Mesendoderm (in vitro differentiated cells): ENCODE measurements around the gene TMEM115.
A peak's percentile ranks its signal among the peaks of the same experiment; 100 is the strongest.

Experiments used
- DNase-seq: peaks from one replicate; pipeline ENCODE4 v3.0.0; 2013
- H2AK5ac ChIP-seq: 2 replicates; pipeline ENCODE4 v1.6.1; 2013; ENCODE audit warnings: low read length, inconsistent platforms
- H2BK120ac ChIP-seq: 2 replicates; pipeline ENCODE4 v1.6.1; 2013; ENCODE audit warnings: low read depth, mild to moderate bottlenecking, low read length, moderate library complexity, mixed read lengths
- H2BK15ac ChIP-seq: replicated peaks from 2 replicates; pipeline ENCODE4 v1.6.1; 2013; ENCODE audit warnings: low read depth, mild to moderate bottlenecking, moderate library complexity
- H2BK5ac ChIP-seq: 2 replicates; pipeline ENCODE4 v1.6.1; 2013; ENCODE audit warnings: low read length, inconsistent platforms
- H3K18ac ChIP-seq: 2 replicates; pipeline ENCODE4 v1.6.1; 2013; ENCODE audit warnings: mild to moderate bottlenecking, low read length, mixed read lengths
- H3K23ac ChIP-seq: one replicate; pipeline ENCODE4 v1.6.1; 2013; ENCODE audit warnings: low read length
- H3K27ac ChIP-seq: 2 replicates; pipeline ENCODE4 v1.5.1; 2013; ENCODE audit warnings: low read depth, mild to moderate bottlenecking, inconsistent platforms, low read length, moderate library complexity
- H3K27me3 ChIP-seq: 2 replicates; pipeline ENCODE4 v1.6.1; 2013; ENCODE audit warnings: low read length, control low read depth, mild to moderate bottlenecking, inconsistent platforms; ENCODE audit not compliant: insufficient read depth, poor library complexity
- H3K36me3 ChIP-seq: 2 replicates; pipeline ENCODE4 v1.6.1; 2013; ENCODE audit warnings: low read length, inconsistent platforms; ENCODE audit not compliant: control insufficient read depth, insufficient read depth
- H3K4ac ChIP-seq: one replicate; pipeline ENCODE4 v1.6.1; 2013; ENCODE audit warnings: low read depth, mild to moderate bottlenecking, low read length, moderate library complexity
- H3K4me1 ChIP-seq: 2 replicates; pipeline ENCODE4 v1.6.1; 2013; ENCODE audit warnings: low read depth, low read length, inconsistent platforms; ENCODE audit not compliant: control insufficient read depth
- H3K4me2 ChIP-seq: 2 replicates; pipeline ENCODE4 v1.6.1; 2013; ENCODE audit warnings: low read length
- H3K4me3 ChIP-seq: 2 replicates; pipeline ENCODE4 v1.5.1; 2013; ENCODE audit warnings: mild to moderate bottlenecking, low read length
- H3K56ac ChIP-seq: one replicate; pipeline ENCODE4 v1.6.1; 2013; ENCODE audit warnings: low read length
- H3K79me1 ChIP-seq: 2 replicates; pipeline ENCODE4 v1.6.1; 2013; ENCODE audit warnings: low read length, inconsistent platforms
- H3K79me2 ChIP-seq: 2 replicates; pipeline ENCODE4 v1.6.1; 2013; ENCODE audit warnings: mild to moderate bottlenecking, low read length; ENCODE audit not compliant: control insufficient read depth, insufficient read depth
- H3K9ac ChIP-seq: 2 replicates; pipeline ENCODE4 v1.6.1; 2013; ENCODE audit warnings: low read length, inconsistent platforms
- H4K5ac ChIP-seq: one replicate; pipeline ENCODE4 v1.6.1; 2013; ENCODE audit warnings: low read length
- H4K8ac ChIP-seq: one replicate; pipeline ENCODE4 v1.6.1; 2013; ENCODE audit warnings: low read depth, mild to moderate bottlenecking, control low read depth, low read length, moderate library complexity
- WGBS: extraction: QIAGEN DNeasy Blood & Tissue Kit; methylation state at CpG from one replicate; pipeline ENCODE4 v1.1.7; 2013; ENCODE audit warnings: low lambda C conversion rate, missing lambda C conversion rate; ENCODE audit not compliant: insufficient coverage; ENCODE audit errors: extremely low coverage; 5-methylcytosine and 5-hydroxymethylcytosine counted together

The TMEM115 gene

GRCh38 chr3:50331364-50331907 is 27.9 kb downstream of the TMEM115 start:
- Histone ChIP-seq H2BK5ac (no peak overlapping the region), H3K4ac (no peak overlapping the region), H4K5ac (no peak overlapping the region), H2AK5ac (no peak overlapping the region), H3K27me3 (no peaks in the 10 kb centered on the region), H3K36me3 (peaks cover 10% of the 10 kb centered on the region), H2BK15ac (no peak overlapping the region), H3K18ac (no peak overlapping the region), H3K79me2 (peaks cover 34% of the 10 kb centered on the region), H3K4me2 (no peak overlapping the region), H3K9ac (no peak overlapping the region), H4K8ac (no peak overlapping the region), H3K23ac (no peak overlapping the region), H2BK120ac (no peak overlapping the region), H3K4me3 (no peak overlapping the region), H3K79me1 (peaks cover 22% of the 10 kb centered on the region), H3K27ac (no peak overlapping the region), H3K4me1 (peaks cover 2% of the 10 kb centered on the region), H3K56ac (no peak overlapping the region)
- no peak for DNase-seq
- no CpG with 5 or more reads among the region's 19 CpGs for WGBS

- Histone ChIP-seq H3K27me3 (no peaks in the 10 kb centered on the region), H3K4me1 (peaks cover 2% of the 10 kb centered on the region), H3K4ac (no peak overlapping the region), H3K9ac (no peak overlapping the region), H3K27ac (no peak overlapping the region), H2BK120ac (no peak overlapping the region), H2AK5ac (no peak overlapping the region), H4K8ac (no peak overlapping the region), H3K4me3 (no peak overlapping the region), H3K36me3 (peaks cover 13% of the 10 kb centered on the region), H2BK5ac (no peak overlapping the region), H3K79me1 (peaks cover 16% of the 10 kb centered on the region), H3K79me2 (peaks cover 24% of the 10 kb centered on the region), H3K56ac (no peak overlapping the region), H4K5ac (no peak overlapping the region), H3K23ac (no peak overlapping the region), H2BK15ac (no peak overlapping the region), H3K4me2 (no peak overlapping the region), H3K18ac (no peak overlapping the region)
- no peak for DNase-seq
- no CpG with 5 or more reads among the region's 10 CpGs for WGBS
Observed at GRCh38 chr3:50330330-50330729, 29.0 kb downstream of the TMEM115 start.

DNA sequence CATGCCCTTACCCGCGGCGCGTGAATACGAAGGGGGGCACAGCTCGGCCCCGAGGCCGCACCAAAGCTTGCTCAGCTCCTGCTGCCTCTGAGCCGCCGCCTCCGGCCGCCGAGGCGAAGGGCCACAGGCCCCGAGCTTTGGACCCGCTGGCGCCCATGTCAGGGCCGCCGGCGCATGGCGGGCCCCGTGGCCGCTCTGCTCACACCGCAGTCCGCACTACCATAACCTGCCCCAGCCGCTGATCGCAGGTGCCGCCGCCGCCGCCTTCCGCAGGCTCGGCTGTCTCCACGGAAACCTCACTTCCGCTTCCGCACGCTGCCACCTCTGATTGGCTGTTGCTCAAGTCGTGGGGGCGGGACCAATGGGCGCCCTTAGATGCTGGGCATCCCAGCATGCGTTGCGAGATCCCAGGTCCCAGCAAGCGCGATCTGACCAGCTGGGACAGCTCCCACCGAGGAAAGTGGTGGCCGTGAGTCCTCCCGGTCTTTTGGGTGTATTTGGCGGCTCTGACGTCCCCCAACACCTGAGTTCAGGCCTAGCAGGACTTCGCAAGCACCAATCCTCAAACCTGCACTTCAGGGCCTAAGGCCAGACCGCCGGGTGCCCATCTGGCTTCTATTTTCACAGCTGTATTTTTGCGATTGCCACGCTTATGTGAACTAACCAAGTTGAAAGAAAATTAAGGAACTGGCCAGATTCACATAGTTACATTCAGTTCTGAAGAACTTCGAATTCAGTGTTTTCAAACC is 31.2 kb downstream of the TMEM115 start, which contains the start of gene TUSC2:
Gene TUSC2 (minus strand): TSS at position 281 of the 749 bp plus-strand sequence. CDS start 124 bp downstream, at position 157.
- Histone ChIP-seq H3K4ac (peak within 1 kb of the TSS; percentile 25), H3K23ac (no peak within 1 kb of the TSS), H3K27me3 (no peaks in the 10 kb centered on the region), H2BK15ac (no peak within 1 kb of the TSS), H4K5ac (no peak within 1 kb of the TSS), H3K4me2 (peak within 1 kb of the TSS; percentile 95), H3K79me1 (peaks cover 8% of the 10 kb centered on the region), H3K9ac (peak within 1 kb of the TSS; percentile 89), H3K4me3 (peak within 1 kb of the TSS; percentile 90), H4K8ac (no peak within 1 kb of the TSS), H3K56ac (peak within 1 kb of the TSS; percentile 92), H3K4me1 (peaks cover 3% of the 10 kb centered on the region), H3K27ac (no peak within 1 kb of the TSS), H2AK5ac (no peak within 1 kb of the TSS), H2BK120ac (no peak within 1 kb of the TSS), H3K18ac (no peak within 1 kb of the TSS), H2BK5ac (no peak within 1 kb of the TSS), H3K79me2 (peaks cover 13% of the 10 kb centered on the region), H3K36me3 (peaks cover 13% of the 10 kb centered on the region)
- no CpG with 5 or more reads among the region's 55 CpGs for WGBS
- peak; percentile 99 for DNase-seq

- Histone ChIP-seq H3K9ac (peak overlapping the region; percentile 85), H3K27ac (no peak overlapping the region), H3K79me1 (peaks cover 7% of the 10 kb centered on the region), H4K5ac (no peak overlapping the region), H4K8ac (no peak overlapping the region), H3K27me3 (no peaks in the 10 kb centered on the region), H2BK5ac (no peak overlapping the region), H2BK120ac (no peak overlapping the region), H3K36me3 (peaks cover 13% of the 10 kb centered on the region), H3K18ac (no peak overlapping the region), H2AK5ac (no peak overlapping the region), H2BK15ac (no peak overlapping the region), H3K4ac (no peak overlapping the region), H3K4me3 (peak overlapping the region; percentile 90), H3K4me2 (peak overlapping the region; percentile 95), H3K56ac (peak overlapping the region; percentile 91), H3K23ac (no peak overlapping the region), H3K79me2 (peaks cover 11% of the 10 kb centered on the region), H3K4me1 (peaks cover 7% of the 10 kb centered on the region)
- WGBS = no CpG with 5 or more reads among the region's 4 CpGs
- no peak for DNase-seq
Observed at GRCh38 chr3:50327129-50327528, 32.2 kb downstream of the TMEM115 start.

DNA sequence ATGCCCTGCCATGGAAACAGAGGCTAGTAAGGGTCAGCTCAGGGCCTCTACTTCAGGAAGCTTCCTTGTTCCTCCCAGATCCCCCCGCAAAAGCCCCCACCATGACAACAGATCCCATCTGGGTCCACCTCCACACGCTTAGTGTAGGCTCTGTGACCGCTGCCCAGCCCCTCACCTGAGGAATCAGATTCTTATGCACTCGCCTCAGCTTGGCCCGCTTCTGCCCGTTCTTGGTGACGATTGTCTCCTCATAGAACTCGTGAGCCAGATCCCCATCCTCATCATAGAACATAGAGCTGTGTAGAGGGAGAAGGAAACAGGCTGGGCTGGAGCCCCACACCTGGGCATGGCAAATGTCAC is 33.2 kb downstream of the TMEM115 start:
- H3K79me1 ChIP-seq = peaks cover 6% of the 10 kb centered on the region
- no peak overlapping the region for H3K27ac ChIP-seq
- H3K18ac ChIP-seq = no peak overlapping the region
- peaks cover 10% of the 10 kb centered on the region for H3K36me3 ChIP-seq
- H2AK5ac ChIP-seq = no peak overlapping the region
- H3K9ac ChIP-seq = no peak overlapping the region
- no peak overlapping the region for H4K8ac ChIP-seq
- WGBS = no CpG with 5 or more reads among the region's 8 CpGs
- H3K4me3 ChIP-seq = no peak overlapping the region
- no peak overlapping the region for H3K4me2 ChIP-seq
- no peak overlapping the region for H2BK5ac ChIP-seq
- no peak overlapping the region for H2BK15ac ChIP-seq
- H3K4ac ChIP-seq = no peak overlapping the region
- H3K79me2 ChIP-seq = peaks cover 11% of the 10 kb centered on the region
- H3K27me3 ChIP-seq = no peaks in the 10 kb centered on the region
- no peak overlapping the region for H3K56ac ChIP-seq
- H3K4me1 ChIP-seq = peaks cover 7% of the 10 kb centered on the region
- no peak overlapping the region for H4K5ac ChIP-seq
- no peak for DNase-seq
- H2BK120ac ChIP-seq = no peak overlapping the region
- no peak overlapping the region for H3K23ac ChIP-seq
